SK-N-SH (cell line): ENCODE results near the gene TFE3. TPM values are rescaled to one million over a fixed set of nuclear protein-coding genes. Genes with fewer than 3 reads are reported as not detected.

Experiments used
- CTCF ChIA-PET: fragments of 300-600, 350-600 bp; formaldehyde crosslinking; extraction: SDS; loops from one replicate; lab custom pipeline; 2021; lab: Yijun Ruan, JAX
- POLR2A ChIA-PET: fragments of 350-600 bp; sonication (Branson Sonifier 250); formaldehyde crosslinking; extraction: SDS; loops from one replicate; lab custom pipeline; 2020; ENCODE audit warnings: antibody characterized with exemption, inconsistent platforms; lab: Yijun Ruan, JAX
- DNase-seq: peaks from one replicate; pipeline ENCODE4 v3.0.0; 2012
- H2AFZ ChIP-seq: fragments of 200-600 bp; sonication (generic); 2 replicates; pipeline ENCODE4 v1.8.1; 2016; ENCODE audit warnings: antibody characterized with exemption, mild to moderate bottlenecking, low read depth
- H3F3A ChIP-seq: fragments of 200-600 bp; sonication (generic); replicated peaks from 2 replicates; pipeline ENCODE3; 2016; ENCODE audit warnings: antibody characterized with exemption, mild to moderate bottlenecking; ENCODE audit not compliant: insufficient read depth
- H3K27ac ChIP-seq, 2 experiments: fragments of 200-500 bp in 1 of 2; fragments of 200-600 bp in 1 of 2; sonication (Bioruptor generic) in 1 of 2; sonication (generic), shearing (Covaris generic) in 1 of 2; 2 replicates each; pipeline versions ENCODE4 v1.5.1 to v1.6.1; 2014 to 2016; ENCODE audit warnings: low read depth in 2 of 2, inconsistent platforms in 1 of 2, low read length in 1 of 2, mild to moderate bottlenecking in 1 of 2, mixed read lengths in 1 of 2
- H3K27me3 ChIP-seq: fragments of 200-600 bp; sonication (generic), shearing (Covaris generic); 2 replicates; pipeline ENCODE4 v1.6.1; 2016; ENCODE audit warnings: mixed run types; ENCODE audit not compliant: insufficient read depth
- H3K36me3 ChIP-seq, 2 experiments: fragments of 200-500 bp in 1 of 2; fragments of 200-600 bp in 1 of 2; sonication (Bioruptor generic) in 1 of 2; sonication (generic) in 1 of 2; replicated peaks in 1 of 2; 2 replicates each; pipeline versions ENCODE3 to v1.5.1; 2014 to 2016; ENCODE audit warnings: low read length in 1 of 2, mild to moderate bottlenecking in 1 of 2; ENCODE audit not compliant: insufficient read depth in 2 of 2, control insufficient read depth in 1 of 2
- H3K4me1 ChIP-seq, 2 experiments: fragments of 200-500 bp in 1 of 2; fragments of 200-600 bp in 1 of 2; sonication (Bioruptor generic) in 1 of 2; sonication (generic), shearing (Covaris generic) in 1 of 2; 2 replicates each; pipeline versions ENCODE4 v1.5.1 to v1.6.1; 2014 to 2016; ENCODE audit warnings: low read depth in 1 of 2, low read length in 1 of 2, mixed run types in 1 of 2; ENCODE audit not compliant: insufficient read depth in 2 of 2, control insufficient read depth in 1 of 2
- H3K4me2 ChIP-seq: fragments of 200-600 bp; sonication (generic), shearing (Covaris generic); 2 replicates; pipeline ENCODE4 v1.6.1; 2017; ENCODE audit warnings: mixed run types
- H3K4me3 ChIP-seq, 2 experiments: fragments of 200-500 bp in 1 of 2; fragments of 200-600 bp in 1 of 2; sonication (Bioruptor generic) in 1 of 2; sonication (generic), shearing (Covaris generic) in 1 of 2; 2 replicates each; pipeline versions ENCODE4 v1.5.1 to v1.8.1; 2014 to 2016; ENCODE audit warnings: low read depth in 2 of 2, inconsistent platforms in 1 of 2, low read length in 1 of 2, mild to moderate bottlenecking in 1 of 2, mixed read lengths in 1 of 2, moderate library complexity in 1 of 2
- H3K79me2 ChIP-seq: fragments of 200-600 bp; sonication (generic); 2 replicates; pipeline ENCODE4 v1.8.1; 2017; ENCODE audit warnings: mild to moderate bottlenecking; ENCODE audit not compliant: insufficient read depth
- H3K9ac ChIP-seq: fragments of 200-600 bp; sonication (generic); 2 replicates; pipeline ENCODE4 v1.6.1; 2017; ENCODE audit warnings: mixed run types
- H3K9me2 ChIP-seq: fragments of 200-600 bp; sonication (generic); 2 replicates; pipeline ENCODE4 v1.6.1; 2017; ENCODE audit warnings: mixed run types
- H3K9me3 ChIP-seq: fragments of 200-600 bp; sonication (generic); 2 replicates; pipeline ENCODE4 v1.6.1; 2017; ENCODE audit warnings: mixed run types, mild to moderate bottlenecking, moderate library complexity
- H4K20me1 ChIP-seq: fragments of 200-600 bp; sonication (generic); 2 replicates; pipeline ENCODE4 v1.6.1; 2017; ENCODE audit warnings: mild to moderate bottlenecking, mixed run types; ENCODE audit not compliant: insufficient read depth
- CHD2 ChIP-seq: fragments of 150-350 bp; IDR thresholded peaks from 2 replicates; pipeline ENCODE4 v1.6.1; 2018; ENCODE audit warnings: low read length; ENCODE audit not compliant: partially characterized antibody
- CTCF ChIP-seq: fragments of 200-600 bp; sonication (generic); IDR thresholded peaks from 2 replicates; pipeline ENCODE4 v1.6.1; 2017; ENCODE audit warnings: antibody characterized with exemption, mild to moderate bottlenecking, moderate library complexity
- FOSL2 ChIP-seq: IDR thresholded peaks from 2 replicates; pipeline ENCODE4 v1.4.0; 2012; ENCODE audit warnings: low read depth, mild to moderate bottlenecking, moderate library complexity, borderline replicate concordance
- IRF3 ChIP-seq: fragments of 150-350 bp; IDR thresholded peaks from 2 replicates; pipeline ENCODE4 v1.6.1; 2016; ENCODE audit warnings: mild to moderate bottlenecking, low read depth, low read length
- JUND ChIP-seq: IDR thresholded peaks from 2 replicates; pipeline ENCODE4 v1.4.0; 2012
- MEF2A ChIP-seq: IDR thresholded peaks from 2 replicates; pipeline ENCODE4 v1.4.0; 2012; ENCODE audit warnings: low read depth, borderline replicate concordance
- NFIC ChIP-seq: IDR thresholded peaks from 2 replicates; pipeline ENCODE4 v1.4.0; 2012; ENCODE audit warnings: borderline replicate concordance
- NRF1 ChIP-seq: IDR thresholded peaks from 2 replicates; pipeline ENCODE4 v1.6.1; 2012; ENCODE audit warnings: low read depth, mild to moderate bottlenecking, low read length
- PBX3 ChIP-seq: IDR thresholded peaks from 2 replicates; pipeline ENCODE4; 2012
- POLR2AphosphoS5 ChIP-seq: IDR thresholded peaks from 2 replicates; pipeline ENCODE4 v1.6.1; 2012; ENCODE audit warnings: low read depth, low read length
- RAD21 ChIP-seq: IDR thresholded peaks from 2 replicates; pipeline ENCODE4 v1.6.1; 2012; ENCODE audit warnings: mild to moderate bottlenecking, low read length
- RCOR1 ChIP-seq: fragments of 150-350 bp; IDR thresholded peaks from 2 replicates; pipeline ENCODE4 v1.6.1; 2017; ENCODE audit warnings: antibody characterized with exemption, low read length
- REST ChIP-seq: IDR thresholded peaks from 2 replicates; pipeline ENCODE4 v1.6.1; 2012; ENCODE audit warnings: mild to moderate bottlenecking, low read depth, low read length, moderate library complexity
- RFX5 ChIP-seq: IDR thresholded peaks from 2 replicates; pipeline ENCODE4 v1.6.1; 2012; ENCODE audit warnings: mild to moderate bottlenecking, improper control_type of control experiment, low read length
- SIN3A ChIP-seq: IDR thresholded peaks from 2 replicates; pipeline ENCODE4 v1.6.1; 2012; ENCODE audit warnings: low read depth, mild to moderate bottlenecking, low read length, moderate library complexity, borderline replicate concordance
- SMC3 ChIP-seq: IDR thresholded peaks from 2 replicates; pipeline ENCODE4 v1.6.1; 2012; ENCODE audit warnings: low read depth, low read length, improper control_type of control experiment
- TAF1 ChIP-seq: IDR thresholded peaks from 2 replicates; pipeline ENCODE4 v1.6.1; 2012; ENCODE audit warnings: low read depth, mild to moderate bottlenecking, low read length, moderate library complexity, borderline replicate concordance
- TCF12 ChIP-seq: IDR thresholded peaks from 2 replicates; pipeline ENCODE4 v1.4.0; 2012
- TEAD4 ChIP-seq: IDR thresholded peaks from 2 replicates; pipeline ENCODE4 v1.4.0; 2012; ENCODE audit warnings: mild to moderate bottlenecking, borderline replicate concordance; ENCODE audit not compliant: insufficient read depth
- YY1 ChIP-seq: IDR thresholded peaks from 2 replicates; pipeline ENCODE4 v1.4.0; 2012; ENCODE audit warnings: low read depth, mild to moderate bottlenecking
- WGBS: methylation state at CpG from one replicate; pipeline ENCODE4 v1.1.6; 2017; ENCODE audit warnings: low lambda C conversion rate; 5-methylcytosine and 5-hydroxymethylcytosine counted together
- polyA plus RNA-seq, 3 experiments: library from polyadenylated mRNA; depleted of rRNA; stranded (reverse); fragments of >200 nt; gene quantifications; 2 replicates each; pipeline ENCODE4 v1.2.3, GENCODE V29; 2012
- TF ChIP-seq, protein P1 (sequence below): fragments of 150-350 bp; IDR thresholded peaks from 2 replicates; pipeline ENCODE4 v1.6.1; 2017; ENCODE audit warnings: antibody characterized with exemption, low read length, low read depth, borderline replicate concordance

TFE3 gene
- polyA plus RNA-seq, 1 of the 3 experiments (the other 2 are of a cell fraction): 14.0 TPM

DNA sequence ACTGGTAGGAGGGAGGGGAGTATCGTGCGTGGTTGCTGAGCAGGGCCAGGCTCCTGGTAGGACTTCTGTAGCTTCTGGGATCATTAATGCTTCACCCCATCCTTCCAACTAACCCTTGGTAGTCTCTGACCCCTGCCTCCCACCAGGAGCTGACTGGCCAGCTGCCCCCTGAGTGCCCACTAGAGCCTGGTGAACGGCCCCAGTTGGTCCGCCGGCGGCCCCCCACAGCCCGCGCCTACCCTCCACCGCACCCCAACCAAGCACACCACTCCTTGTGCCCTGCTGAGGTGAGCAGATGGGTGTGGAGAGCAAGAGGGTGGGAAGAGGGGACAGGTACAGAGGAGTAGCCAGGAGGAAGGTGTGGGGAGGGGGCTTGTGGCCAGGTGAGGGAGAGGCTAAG is 20.6 kb upstream of the TFE3 start:
- 43% methylated on average over 8 of the region's 9 CpGs for WGBS
- no peak overlapping the region for H2AFZ ChIP-seq
- H3K27ac ChIP-seq: no peak overlapping the region
- no peaks in the 10 kb centered on the region for H4K20me1 ChIP-seq
- no peaks in the 10 kb centered on the region for H3K36me3 ChIP-seq
- H3K4me2 ChIP-seq: no peak overlapping the region
- H3K4me1 ChIP-seq: no peaks in the 10 kb centered on the region
- TF ChIP-seq TEAD4: no peak
- no peak for TF ChIP-seq YY1
- no peak for TF ChIP-seq RFX5
- TF ChIP-seq JUND: no peak
- no peaks in the 10 kb centered on the region for H3F3A ChIP-seq
- H3K9ac ChIP-seq: no peak overlapping the region
- H3K4me3 ChIP-seq: no peak overlapping the region
- DNase-seq: no peak
- H3K27me3 ChIP-seq: no peaks in the 10 kb centered on the region; the same call in 1 of the 2 replicates
- ChIA-PET CTCF (no interaction called here), POLR2A (no interaction called here)
- H3K9me3 ChIP-seq: no peaks in the 10 kb centered on the region
- H3K79me2 ChIP-seq: no peaks in the 10 kb centered on the region
- H3K9me2 ChIP-seq: no peaks in the 10 kb centered on the region

- H3K9me3 ChIP-seq: no peaks in the 10 kb centered on the region
- no peaks in the 10 kb centered on the region for H3K79me2 ChIP-seq
- H3K4me3 ChIP-seq: no peak overlapping the region
- H3K9ac ChIP-seq: no peak overlapping the region
- 62% methylated on average over 5 of the region's 10 CpGs for WGBS
- no peak overlapping the region for H3K27ac ChIP-seq
- ChIA-PET POLR2A (no interaction called here), CTCF (no interaction called here)
- H3K9me2 ChIP-seq: no peaks in the 10 kb centered on the region
- H3K36me3 ChIP-seq: no peaks in the 10 kb centered on the region
- H2AFZ ChIP-seq: no peak overlapping the region
- H3K27me3 ChIP-seq: peaks cover 3% of the 10 kb centered on the region; the same call in 1 of the 2 replicates
- DNase-seq: no peak
- no peaks in the 10 kb centered on the region for H3F3A ChIP-seq
- no peaks in the 10 kb centered on the region for H4K20me1 ChIP-seq
- no peak overlapping the region for H3K4me2 ChIP-seq
- no peaks in the 10 kb centered on the region for H3K4me1 ChIP-seq
- no peak for TF ChIP-seq PBX3
- no peak for TF ChIP-seq FOSL2
- no peak for TF ChIP-seq IRF3
- TF ChIP-seq TCF12: no peak
- TF ChIP-seq TEAD4: no peak
- no peak for TF ChIP-seq CHD2
- no peak for TF ChIP-seq MEF2A
- no peak for TF ChIP-seq JUND
- TF ChIP-seq CTCF: no peak
- TF ChIP-seq NRF1: no peak
- no peak for TF ChIP-seq RAD21
- no peak for TF ChIP-seq REST
- TF ChIP-seq POLR2AphosphoS5: no peak
- no peak for TF ChIP-seq SMC3
- no peak for TF ChIP-seq RCOR1
- TF ChIP-seq, protein P1, sequence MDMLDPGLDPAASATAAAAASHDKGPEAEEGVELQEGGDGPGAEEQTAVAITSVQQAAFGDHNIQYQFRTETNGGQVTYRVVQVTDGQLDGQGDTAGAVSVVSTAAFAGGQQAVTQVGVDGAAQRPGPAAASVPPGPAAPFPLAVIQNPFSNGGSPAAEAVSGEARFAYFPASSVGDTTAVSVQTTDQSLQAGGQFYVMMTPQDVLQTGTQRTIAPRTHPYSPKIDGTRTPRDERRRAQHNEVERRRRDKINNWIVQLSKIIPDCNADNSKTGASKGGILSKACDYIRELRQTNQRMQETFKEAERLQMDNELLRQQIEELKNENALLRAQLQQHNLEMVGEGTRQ: no peak
- no peak for TF ChIP-seq SIN3A
- TF ChIP-seq NFIC: no peak
- no peak for TF ChIP-seq TAF1
Observed at GRCh38 chrX:49061916-49062315, 18.8 kb upstream of the TFE3 start.
